A172 (cell line): ENCODE measurements around the gene SRCIN1. TPM values are rescaled to one million over a fixed set of nuclear protein-coding genes. Genes with fewer than 3 reads are reported as not detected.

Experiments
- DNase-seq: peaks from one replicate; pipeline ENCODE4 v3.0.0-alpha.2; 2015; ENCODE audit warnings: low spot score
- total RNA-seq: library from RNA; depleted of rRNA; stranded (reverse); fragments of >200 nt; shearing (Covaris generic); gene quantifications from 2 replicates; pipeline ENCODE4 v1.2.3, GENCODE V29; 2014

SRCIN1 gene
- total RNA-seq, 1 experiment from 2014 or later: 0.19 TPM

DNA sequence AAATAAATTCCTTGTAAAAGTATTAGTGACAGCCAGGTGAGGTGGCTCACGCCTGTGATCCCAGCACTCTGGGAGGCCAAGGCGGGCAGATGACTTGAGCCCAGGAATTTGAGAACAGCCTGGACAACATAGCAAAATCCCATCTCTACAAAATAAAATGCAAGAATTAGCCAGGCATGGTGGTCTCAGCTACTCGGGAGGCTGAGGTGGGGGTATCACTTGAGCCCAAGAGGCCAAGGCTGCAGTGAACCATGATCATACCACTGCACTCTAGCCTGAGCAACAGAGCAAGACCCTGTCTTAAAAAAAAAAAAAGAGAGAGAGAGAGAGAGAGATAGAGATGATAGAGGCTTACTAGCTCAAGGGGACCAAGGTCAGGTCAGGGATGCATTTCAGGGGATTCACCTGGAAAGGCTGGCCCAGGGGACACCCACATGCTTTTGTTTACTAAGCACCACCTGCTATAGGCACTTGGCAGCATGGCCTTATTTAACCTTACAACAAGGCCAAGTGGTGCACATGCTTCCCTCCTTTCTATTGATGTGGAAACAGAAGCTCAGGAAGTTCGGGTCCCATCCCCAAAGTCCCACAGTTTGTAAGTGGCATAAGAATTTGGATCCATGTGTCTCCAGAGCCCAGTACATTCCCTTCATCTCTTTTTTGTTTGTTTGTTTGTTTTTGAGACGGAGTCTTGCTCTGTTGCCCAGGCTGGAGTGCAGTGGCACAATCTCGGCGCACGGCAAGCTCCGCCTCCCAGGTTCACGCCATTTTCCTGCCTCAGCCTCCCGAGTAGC, 12.4 kb upstream of the SRCIN1 start:
- no peak for DNase-seq

DNA sequence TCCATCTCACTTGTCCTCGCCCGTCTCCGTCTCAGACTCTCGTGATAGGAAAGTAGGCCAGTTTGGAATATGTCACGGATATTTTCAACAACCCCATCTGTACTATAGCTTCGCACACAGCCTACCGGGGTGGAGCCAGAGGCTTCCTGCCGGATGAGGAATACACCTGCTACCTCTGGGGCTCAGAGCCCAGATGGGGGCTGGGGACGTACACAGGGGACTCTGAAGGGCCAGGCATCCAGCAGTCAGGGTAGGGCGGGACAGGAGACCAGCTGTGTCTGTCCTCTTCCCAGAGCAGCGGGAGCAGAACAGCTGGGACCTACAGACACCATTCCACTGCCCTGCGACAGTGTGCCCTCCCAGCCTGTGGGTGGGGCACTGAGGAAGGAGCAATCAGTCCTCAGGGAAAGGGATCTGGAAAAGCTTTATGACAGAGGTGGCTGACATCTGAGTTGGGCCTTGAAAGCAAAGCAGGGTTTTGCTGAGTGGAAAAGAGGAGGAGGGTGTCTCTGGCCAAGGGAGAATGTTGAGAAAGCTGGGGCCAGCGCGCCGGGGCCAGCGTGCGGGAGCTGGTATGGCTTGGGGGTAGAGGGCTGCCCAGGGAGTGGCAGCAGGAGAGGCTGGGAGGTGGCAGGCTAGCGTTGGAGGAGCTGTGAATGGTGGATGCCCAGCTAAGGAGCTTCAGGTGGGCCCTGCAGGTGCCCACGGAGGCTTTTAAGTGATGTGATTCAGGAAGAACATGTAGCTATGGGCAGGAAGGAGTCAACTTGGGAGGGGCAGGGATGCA, 11.5 kb upstream of the SRCIN1 start:
- no peak for DNase-seq

DNA sequence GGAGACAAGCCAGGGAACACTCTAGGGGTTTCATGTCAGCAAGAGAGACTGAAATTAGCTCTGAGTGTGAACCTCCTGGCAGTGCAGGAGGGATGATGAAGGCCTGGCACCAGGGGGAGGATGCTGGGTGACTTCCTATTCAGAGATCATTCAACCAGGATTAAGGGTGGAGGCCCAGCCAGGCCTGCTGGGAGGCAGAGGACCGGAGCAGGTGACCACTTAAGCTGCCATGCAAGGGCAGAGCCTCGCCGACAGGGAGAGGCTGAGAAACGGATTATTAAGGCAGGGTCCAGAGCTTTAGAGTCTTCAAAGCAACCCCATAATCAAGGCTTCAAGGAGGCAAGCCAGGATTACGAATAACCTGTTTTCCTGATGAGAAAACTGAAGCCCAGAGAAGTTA, 10.6 kb upstream of the SRCIN1 start:
- DNase-seq: no peak

DNA sequence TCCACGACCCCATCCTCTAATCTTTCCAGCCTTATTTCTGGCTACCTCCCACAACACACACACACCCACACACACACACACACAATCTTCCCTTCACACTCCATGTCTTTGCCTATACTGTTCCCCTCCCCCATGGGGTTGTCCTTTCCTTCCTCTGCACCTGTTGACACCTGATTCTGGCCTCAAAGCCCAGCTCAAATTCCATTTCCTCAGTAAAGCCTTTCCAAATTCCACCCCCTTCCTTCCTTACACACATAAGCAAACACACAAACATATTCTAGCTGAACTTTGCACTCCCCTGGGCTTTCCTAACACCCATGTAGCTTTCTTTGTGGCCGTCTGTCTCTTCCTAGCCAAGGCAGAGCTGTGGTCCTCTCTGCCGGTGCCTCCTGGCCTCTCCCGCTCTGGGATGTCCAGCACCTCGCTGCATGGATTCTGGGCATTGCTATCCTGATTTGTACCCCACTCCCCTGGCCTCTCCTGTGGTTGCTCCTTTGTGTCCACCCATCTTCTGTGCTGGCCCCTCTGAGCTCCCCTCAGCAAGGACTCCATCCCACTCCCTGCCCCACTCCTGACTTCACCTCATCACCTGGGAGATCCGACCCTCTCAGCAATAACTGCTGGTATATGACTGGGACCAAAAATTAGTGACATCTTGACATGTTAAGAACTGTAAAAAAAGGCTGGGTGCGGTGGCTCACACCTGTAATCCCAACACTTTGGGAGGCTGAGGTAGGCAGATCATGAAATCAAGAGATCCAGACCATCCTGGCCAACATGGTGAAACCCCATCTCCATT, 8.4 kb upstream of the SRCIN1 start:
- no peak for DNase-seq

DNA sequence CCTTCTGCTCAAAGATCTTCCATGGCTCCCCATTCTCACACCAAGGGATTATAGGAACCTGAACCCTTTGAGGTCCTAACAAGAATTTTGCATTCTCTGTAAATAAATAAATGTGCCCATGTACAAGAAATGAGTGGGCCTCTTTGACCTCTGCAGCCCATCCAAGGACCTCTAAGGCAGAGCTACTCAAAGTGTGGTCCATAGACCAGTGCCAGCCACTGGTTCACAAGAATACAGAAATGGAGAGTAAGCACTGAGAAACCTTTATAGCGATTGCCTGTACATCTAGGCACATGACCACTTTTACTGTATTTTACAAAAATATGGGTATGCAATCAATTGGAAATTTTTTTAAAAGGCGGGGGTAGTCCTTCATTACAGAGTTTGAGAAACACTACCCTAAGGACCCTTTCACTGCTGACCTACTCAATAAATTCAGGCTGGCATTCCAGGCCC, 7.8 kb upstream of the SRCIN1 start:
- no peak for DNase-seq

DNA sequence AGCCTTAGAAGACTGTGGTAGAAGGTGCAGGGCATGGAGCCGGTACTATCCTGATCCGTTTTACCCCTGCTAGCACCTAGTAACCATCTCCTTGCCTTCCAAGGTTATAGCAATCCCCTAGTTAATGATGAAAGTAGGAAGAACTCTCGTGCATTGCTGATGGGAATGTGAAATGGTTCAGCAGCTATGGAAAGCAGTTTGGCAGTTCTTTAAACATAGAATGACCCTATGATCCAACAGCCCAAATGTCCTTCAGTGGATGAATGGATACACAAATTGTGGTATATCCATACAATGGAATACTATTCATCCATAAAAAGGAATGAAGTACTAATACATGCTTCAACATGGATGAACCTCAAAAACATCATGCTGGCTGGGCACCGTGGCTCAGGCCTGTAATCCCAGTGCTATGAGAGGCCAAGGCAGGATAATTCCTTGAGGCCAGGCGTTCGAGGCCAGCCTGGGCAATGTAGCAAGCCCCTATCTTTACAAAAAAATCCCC, 6.2 kb upstream of the SRCIN1 start:
- DNase-seq: no peak

DNA sequence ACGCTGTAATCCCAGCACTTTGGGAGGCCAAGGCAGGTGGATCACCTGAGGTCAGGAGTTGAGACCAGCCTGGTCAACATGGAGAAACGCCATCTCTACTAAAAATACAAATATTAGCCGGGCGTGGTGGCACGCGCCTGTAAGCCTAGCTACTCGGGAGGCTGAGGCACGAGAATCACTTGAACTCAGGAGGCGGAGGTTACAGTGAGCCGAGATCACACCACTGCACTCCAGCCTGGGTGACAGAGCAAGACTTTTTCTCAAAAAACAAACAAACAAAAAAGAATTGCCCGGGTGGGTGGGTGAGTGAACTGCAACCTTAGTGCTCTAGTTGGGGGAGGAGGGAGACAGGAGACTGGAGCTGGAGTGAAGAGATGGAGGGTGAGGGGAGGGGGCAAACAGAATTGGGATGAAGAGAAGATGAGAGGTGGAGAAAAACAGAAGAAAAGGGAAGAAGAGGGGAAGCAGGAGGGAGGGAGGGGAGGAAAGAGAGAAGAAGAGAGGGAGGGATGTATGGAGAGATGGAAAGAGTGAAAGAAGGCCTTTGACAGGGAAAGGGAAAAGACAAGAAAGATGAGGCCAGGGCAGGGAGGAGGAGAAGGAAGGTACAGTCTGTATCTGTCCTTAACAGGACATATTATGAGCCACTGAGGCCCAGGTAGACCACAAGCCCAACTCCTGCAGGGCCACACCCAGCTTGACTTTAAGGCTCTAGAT, 5.5 kb upstream of the SRCIN1 start:
- no peak for DNase-seq

DNA sequence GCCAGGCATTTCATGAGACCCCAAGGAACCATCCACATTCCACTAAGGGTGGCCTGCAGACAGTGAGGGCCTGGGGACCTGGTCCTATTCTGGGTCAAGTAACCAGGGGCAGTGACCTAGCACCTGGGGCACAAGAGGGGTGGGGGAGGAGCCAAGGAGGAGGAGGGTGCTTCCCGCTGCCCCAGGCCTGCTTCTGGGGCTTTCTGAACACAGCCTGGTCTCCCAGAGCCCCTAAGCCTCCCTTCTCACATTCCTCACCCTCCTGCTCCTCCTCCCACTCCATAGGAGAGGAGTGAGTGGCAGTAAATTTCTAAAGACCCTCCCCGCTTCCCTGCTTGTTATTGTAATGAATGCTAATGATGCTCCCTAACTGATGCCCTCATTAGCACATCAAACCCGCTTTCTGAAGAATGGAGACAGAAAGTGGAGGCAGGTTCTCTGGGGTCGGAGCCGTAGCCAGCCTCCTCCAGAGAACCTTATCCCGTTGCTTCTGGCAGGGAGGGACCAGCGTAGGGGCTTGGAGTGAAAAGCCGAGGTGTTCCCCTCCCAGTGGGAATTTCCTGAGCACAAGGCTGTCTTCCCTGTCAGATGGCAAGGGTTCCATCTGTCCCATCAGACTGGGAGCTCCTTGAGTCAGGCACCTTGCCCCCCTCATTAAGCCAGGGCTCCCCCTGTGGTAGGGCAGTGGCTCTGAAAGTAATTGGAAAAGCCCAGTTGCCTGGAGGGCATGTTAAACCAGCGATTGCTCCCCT, 3.7 kb upstream of the SRCIN1 start:
- DNase-seq: no peak

DNA sequence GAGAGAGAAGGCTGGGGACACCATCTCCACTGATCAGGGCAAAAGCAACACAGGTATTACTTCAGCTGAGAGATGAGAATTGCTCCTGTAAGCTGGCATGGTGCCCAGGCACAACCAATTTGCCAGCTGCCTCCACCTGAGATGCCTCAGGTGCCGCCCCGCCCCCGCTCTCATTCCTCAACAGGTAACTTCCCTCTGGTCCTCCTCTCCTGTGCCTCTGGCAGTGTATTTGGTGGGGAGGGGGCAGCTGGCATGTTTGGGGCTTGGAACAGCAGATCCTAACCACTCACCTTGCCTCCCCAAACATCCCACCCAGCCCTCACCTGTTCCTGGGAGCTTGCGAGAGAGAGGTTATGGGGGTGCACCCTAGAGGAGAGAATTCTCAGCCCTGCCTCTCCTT, 2.9 kb upstream of the SRCIN1 start:
- no peak for DNase-seq

DNA sequence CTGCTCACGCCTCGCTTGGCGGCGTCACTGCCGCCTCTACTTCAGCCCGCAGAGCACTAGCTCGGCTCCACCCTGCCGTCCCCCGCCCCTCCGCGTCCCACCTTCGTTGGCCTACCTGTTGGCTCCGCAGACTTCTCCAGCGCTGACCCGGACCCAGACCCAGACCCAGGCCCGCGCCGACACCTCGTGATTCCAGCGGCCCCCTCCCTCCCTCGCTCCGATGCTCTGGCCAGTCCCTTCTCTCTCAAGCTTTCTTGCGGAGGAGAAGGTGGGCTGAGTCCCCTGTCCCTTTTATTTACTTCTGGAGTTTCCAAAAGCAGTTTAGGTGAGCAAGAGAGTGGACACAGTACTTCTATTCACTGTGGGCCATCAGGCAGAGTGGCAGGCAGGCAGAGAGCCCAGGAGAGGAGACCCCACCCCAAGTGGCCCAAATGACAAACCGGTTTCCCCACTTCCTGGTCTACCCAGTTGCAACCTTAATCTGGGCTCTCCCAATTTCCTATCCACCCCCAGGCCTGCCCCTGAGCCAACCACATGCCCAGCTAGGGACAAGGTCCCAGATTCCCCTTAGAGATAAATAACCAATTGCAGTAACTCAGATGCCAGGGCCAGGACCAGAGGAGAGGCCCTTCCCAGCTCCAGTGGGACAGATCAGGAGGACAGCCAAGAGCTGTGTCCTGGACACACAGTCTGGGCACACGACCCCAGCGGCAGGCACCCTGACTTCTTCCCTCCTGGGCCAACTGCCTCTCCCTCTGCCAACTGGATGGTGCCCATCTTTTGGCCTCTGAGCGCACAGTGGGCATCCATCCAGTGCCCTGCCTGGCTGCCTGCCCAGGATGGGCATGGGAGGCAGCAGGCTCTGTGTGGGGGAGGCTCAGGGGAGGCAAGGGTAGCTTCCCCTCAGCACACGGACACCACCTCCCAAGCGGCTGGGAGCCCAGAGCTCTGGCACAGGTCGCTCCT, 1.2 kb upstream of the SRCIN1 start:
- DNase-seq: no peak

DNA sequence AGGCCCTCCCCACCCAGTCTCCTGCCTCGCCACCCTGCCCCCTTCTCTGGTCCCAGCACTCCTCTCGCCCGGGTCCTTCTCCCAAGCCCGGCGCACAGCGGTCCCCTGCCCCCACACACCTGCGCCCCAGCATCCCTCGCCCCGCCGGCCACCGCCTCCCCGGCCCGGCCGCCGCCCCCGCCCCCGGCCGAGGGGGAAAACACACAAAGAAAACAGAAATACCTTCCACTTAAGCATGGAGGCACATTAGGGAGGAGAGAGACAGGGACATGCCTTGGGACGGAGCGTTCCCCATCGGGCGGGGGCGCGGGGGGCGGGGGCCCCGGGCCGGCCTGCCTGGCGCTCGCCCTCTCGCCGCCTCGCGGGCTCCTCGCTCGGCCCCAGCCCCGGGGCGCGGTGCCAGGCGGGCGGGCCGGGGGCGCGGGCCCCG, 326 bp downstream of the SRCIN1 start:
- no peak for DNase-seq

DNA sequence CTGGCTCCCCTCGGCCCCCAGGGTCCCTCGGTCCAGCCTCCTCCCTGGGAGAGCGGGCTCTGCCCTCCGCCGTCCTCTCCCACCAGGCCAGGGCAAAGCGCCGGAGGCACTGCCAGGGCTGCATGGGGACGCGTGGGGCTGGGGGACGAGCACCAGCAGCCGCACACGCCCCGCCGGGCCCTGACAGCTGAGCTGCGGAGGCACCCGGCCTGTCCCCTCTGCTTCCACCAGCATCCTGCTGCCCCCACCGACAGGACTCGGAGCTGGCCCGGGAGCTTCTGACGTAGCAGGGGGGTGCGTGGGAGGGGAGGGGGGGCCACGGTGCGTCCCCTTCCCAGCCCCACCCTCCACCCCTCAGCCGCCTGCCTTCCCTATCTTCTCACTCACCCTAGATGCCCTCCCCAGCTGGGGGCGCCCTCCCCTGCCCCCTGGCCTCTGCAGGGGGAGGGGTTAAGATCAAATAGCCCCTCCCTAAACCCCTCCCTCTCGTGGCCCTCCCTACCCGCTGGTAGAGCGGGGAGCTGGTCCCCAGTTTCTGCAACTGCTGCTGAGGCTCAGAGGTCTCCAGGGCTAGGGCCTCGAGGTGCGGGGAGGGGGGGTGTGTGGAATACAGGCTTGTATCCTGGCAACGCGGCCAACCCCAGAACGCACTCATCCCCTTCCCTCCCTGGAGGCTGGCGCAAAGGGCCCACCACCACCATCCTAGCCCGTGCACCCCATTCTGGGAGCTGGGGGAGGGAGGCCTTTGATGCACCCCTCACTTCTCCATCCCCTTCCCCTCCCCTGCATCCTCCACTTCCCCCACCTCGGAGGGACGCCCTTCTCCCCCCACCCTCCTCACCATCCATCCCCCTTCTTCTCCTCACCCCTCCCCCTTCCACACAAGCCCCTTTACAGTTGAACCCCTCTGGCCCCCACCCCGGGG, 1.0 kb downstream of the SRCIN1 start:
- no peak for DNase-seq

DNA sequence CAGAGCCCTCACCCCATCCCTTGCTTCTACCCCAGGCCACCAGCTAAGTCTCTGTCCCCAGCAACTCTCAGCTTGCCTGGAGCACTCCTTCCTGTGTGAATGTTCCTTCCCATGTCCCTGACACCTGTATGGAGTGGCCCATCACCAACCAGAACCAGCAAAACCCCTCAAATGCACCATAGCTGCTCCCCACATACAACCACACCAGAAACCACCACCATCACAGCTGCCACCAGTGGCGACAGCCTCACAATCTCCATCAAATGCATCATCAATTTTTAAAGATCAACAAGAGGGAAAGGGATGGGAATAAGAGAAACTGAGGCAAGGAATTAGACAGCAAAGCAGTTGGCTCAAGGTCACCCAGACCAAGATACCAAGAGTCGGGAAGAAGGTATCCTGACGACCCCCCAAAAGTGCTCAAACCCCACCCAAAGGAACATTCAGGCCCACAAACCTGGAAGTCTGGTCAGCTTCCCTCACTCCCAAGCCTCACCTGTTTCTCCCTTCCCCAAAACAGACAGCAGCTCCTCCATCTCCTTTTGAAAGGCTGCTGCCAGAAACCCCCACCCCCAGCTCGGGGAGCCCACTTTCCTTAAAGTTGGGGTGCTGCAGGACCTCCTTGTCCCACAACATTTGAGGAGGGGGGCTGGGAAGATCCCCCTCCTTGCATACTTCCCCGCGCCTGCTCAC, 1.8 kb downstream of the SRCIN1 start:
- no peak for DNase-seq

DNA sequence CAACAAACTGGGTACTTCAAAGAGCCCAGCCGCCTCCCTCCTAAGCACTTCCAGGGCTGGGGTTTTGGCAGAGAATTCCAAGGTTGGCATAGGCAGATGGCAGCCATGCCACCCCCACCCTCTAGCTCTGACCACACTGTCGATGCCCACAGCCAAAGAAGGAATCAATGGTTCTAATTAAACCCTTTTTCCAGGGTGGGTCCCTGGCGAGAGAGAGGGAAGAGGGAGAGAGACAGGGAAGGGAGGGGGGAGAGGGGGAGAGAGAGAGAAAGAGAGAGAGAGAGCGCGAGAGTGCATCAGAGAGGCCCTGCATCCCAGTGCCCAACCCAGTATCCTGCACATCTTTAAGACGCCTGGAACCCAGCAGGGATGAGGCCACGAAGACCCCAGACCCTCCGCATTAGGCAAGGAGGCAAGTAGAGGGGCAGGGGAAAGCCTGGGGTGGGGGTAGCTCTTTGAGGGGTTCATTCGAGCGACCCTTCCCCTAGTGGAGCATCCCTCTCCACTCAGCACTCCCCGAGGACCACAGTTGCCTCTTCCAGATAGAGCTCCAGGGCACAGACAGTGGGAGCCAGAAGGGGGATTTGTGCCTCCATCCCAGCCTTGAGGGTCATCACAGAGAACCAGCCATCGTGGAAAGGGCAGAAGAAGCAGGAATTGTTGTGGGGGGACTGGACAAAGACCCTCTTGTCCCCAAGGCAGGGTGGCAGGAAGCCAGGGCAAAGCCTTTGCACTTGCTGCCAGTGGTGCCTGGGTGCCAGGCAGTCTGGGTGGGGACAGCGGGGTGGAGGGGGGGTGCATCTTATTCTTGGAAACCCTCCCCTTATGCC, 2.6 kb downstream of the SRCIN1 start:
- no peak for DNase-seq

DNA sequence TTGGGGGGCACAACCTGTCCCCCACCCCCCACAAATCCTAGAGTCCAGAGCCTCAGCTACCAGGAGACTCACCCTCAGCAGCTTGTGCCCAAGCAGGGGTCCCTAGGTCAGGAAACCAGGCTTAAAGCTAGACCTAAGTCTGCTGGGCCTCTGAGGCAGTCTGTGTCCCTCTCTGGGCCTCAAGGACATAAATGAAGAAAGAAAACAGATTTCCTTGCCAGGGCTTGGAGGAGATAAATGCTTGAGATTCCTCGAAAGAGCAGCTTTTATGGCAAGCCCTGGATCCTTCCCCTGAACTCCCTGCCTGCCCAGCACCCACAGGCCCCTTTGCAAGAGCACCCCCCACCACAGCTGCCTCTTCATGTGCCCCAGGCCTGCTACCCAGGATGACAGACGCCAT, 3.3 kb downstream of the SRCIN1 start:
- DNase-seq: no peak

DNA sequence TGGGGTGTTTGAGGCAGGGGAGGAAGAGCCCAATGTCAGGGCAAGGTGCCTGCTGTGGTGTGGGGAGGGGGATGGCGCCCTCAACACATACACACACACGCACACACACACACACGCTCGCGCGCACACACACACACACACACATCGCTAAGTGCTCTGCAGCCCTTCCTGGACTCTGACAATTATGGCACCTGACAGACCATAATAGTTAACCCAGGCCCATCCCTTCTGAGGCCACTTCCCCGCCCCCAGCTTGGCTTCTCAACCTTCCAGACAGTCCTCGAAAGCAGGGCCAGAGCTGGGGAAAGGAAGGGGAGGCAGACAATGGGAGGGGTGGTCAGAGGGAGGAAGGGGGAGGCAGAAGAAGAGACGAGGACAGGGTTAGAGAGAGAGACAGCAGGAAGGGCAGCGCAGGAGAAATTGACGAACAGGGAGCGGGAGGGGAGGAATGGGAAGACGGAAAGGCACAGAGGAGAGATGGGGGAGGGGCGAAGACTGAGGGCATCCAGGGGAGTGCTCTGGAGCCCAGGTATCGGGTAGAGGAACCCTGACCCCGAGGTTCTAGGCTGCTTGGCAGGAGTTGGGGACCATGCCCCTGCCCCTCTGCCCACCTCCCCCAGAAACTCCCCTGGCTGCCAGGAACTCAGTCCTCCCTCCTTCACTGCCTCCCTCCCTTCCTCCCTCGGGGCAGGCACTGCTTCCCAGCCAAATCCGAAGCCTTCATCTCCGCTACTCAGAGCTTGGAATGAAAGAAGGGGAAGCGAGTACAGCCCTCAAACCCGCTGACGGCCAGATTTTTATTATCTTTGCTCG, 4.0 kb downstream of the SRCIN1 start:
- no peak for DNase-seq
